ENCODE results near the gene USP12. TPM values are rescaled to one million over a fixed set of nuclear protein-coding genes. Genes with fewer than 3 reads are reported as not detected.
"Not testable (repeated sequence)": the region's sequence is repeated elsewhere in the genome, so short reads cannot be mapped to it uniquely, and the experiment has no call there.

USP12 gene
- total and polyA plus RNA-seq, 5 donors: 5.4 to 19.3 (median 17.8) TPM

GRCh38 chr13:27201661-27202060, 30.1 kb upstream of the USP12 start:
- no peaks in the 10 kb centered on the region for H3K9me3 ChIP-seq (ENCODE audit: control insufficient read depth, low read length)
- WGBS: 84% methylated on average over 1 of the region's 1 CpG
- intact Hi-C loops (cut with DNase I): loop anchor here in 1 of 4 donors (10.0 kb wide), 1 partner anchor 217 kb away; no protein-coding TSS in a partner anchor

DNA sequence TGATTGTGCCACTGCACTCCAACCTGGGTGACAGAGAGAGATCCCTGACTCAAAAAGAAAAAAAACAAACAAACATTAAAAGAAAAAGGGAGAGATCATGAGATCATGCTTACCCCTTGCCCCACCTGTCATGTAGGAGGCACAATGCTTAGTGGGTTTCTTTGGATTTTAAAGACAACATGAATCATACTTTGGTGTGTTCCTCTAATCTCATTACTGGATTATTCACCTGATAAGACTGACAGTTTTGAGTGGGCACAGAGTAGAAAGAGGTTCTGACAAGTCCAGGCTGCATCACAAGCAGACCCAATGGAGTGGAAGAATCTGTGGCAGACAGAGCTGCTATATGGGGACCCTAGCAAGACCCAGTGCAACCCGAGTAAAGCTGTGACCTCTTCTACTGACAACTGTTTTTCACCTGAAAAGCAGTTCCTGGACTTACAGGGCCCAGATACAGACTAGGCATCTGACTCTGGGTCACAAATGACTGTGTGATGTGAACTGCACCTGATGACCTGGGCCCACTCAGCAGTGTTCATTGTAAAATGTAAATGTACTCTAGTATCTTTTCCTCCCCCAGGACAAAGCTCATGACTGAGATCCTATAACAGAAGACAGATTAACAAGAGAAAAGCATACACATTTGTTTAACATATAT, 28.9 kb upstream of the USP12 start:
- Histone ChIP-seq H3K9me3 (ENCODE audit: control insufficient read depth, low read length) (no peaks in the 10 kb centered on the region), H3K4me1 (ENCODE audit: control insufficient read depth, insufficient read depth, low read length) (no peaks in the 10 kb centered on the region), H3K4me3 (ENCODE audit: low read length) (no peak overlapping the region), H3K27me3 (ENCODE audit: control insufficient read depth, insufficient read depth) (no peaks in the 10 kb centered on the region), H3K27ac (ENCODE audit: low read length) (no peak overlapping the region)
- ATAC-seq: no peak
- 60% methylated on average over 1 of the region's 1 CpG for WGBS
- DNase-seq: no peak
- intact Hi-C loops (cut with DNase I): loop anchor here in 1 of 4 donors (10.0 kb wide), 1 partner anchor 216 kb away; no protein-coding TSS in a partner anchor

More at GRCh38 chr13:27201661-27202060, 30.1 kb upstream of the USP12 start:
- no peaks in the 10 kb centered on the region for H3K4me1 ChIP-seq (ENCODE audit: control insufficient read depth, insufficient read depth, low read length)
- H3K27me3 ChIP-seq (ENCODE audit: control insufficient read depth, insufficient read depth): no peaks in the 10 kb centered on the region
- no peak overlapping the region for H3K4me3 ChIP-seq (ENCODE audit: low read length)
- ATAC-seq (no peak), DNase-seq (no peak)
- H3K27ac ChIP-seq (ENCODE audit: low read length): no peak overlapping the region

- no peaks in the 10 kb centered on the region for H3K27me3 ChIP-seq (ENCODE audit: control insufficient read depth, insufficient read depth)
- H3K9me3 ChIP-seq (ENCODE audit: control insufficient read depth, low read length): no peaks in the 10 kb centered on the region
- H3K4me1 ChIP-seq (ENCODE audit: control insufficient read depth, insufficient read depth, low read length): no peaks in the 10 kb centered on the region
- no peak overlapping the region for H3K27ac ChIP-seq (ENCODE audit: low read length)
- DNase-seq (no peak), ATAC-seq (no peak)
- whole genome bisulfite sequencing: 60% methylated on average over 2 of the region's 2 CpGs
- intact Hi-C loops (cut with DNase I): loop anchor here in 1 of 4 donors (10.0 kb wide), 1 partner anchor 215 kb away; no protein-coding TSS in a partner anchor
- H3K4me3 ChIP-seq (ENCODE audit: low read length): no peak overlapping the region
These were observed 28.1 kb upstream of the USP12 start for GRCh38 chr13:27199696-27200095.

DNA sequence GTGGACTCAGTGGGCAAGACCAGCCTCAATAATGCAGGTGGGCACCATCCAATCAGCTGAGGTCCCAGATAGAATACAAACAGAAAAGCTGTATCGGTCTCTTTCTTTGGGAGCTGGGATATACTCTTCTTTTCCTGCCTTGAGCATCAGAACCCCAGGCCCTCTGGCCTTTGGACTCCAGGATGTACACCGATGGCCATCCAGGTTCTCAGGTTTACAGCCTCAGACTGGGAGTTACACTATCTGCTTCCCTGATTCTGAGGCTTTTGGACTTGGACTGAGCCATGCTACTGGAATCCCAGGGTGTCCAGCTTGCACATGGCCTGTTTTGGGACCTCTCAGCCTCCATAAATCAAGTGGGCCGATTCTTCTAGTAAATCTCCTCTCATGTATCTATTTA, 27.6 kb upstream of the USP12 start:
- Histone ChIP-seq H3K27me3 (ENCODE audit: control insufficient read depth, insufficient read depth) (no peaks in the 10 kb centered on the region), H3K4me1 (ENCODE audit: control insufficient read depth, insufficient read depth, low read length) (no peaks in the 10 kb centered on the region), H3K9me3 (ENCODE audit: control insufficient read depth, low read length) (no peaks in the 10 kb centered on the region), H3K4me3 (ENCODE audit: low read length) (no peak overlapping the region), H3K27ac (ENCODE audit: low read length) (no peak overlapping the region)
- 93% methylated on average over 3 of the region's 3 CpGs for WGBS
- intact Hi-C loops (cut with DNase I): no loop called here
- no peak for ATAC-seq
- DNase-seq: no peak

DNA sequence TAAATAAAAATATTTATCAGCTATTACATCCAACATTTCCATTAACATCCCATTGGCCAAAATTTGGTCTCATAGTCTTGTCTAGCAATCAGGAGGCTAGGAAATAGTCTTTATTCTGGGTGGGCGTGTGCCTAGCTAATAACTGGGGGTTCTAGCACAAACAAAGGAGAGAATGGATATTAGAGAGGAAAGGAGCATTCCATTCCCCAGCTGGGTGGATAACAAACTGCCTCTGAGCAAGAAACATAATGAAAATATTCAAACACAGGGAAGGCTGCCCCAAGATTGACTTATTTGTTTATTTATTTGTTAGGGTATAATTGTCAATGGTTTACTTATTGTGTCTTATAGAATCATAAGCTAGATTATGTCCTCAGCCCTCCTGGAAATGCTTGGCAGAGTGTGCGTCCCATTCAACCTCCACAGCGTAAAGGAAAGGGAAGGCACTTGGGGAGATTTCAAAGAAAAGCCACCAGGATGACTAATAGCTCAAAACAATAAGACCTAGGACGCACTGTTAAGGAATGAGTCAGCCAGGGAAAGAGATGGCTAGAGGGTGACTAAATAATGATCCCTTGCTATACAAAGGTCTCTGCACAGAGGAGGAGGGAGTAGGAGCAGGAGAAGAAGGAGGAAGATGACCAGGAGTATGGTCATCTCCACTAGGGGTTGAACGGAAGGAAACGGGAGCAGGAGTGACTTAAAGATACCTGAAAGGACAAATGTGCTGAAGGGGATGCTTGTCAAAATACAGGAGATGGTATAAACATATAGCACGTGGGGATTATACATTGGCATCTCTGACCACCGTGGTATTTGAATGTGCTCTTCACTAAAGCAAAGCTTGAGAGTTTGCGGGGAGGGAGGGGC, 23.5 kb upstream of the USP12 start:
- intact Hi-C loops (cut with DNase I): no loop called here
- Histone ChIP-seq H3K9me3 (ENCODE audit: control insufficient read depth, low read length) (no peaks in the 10 kb centered on the region), H3K27me3 (ENCODE audit: control insufficient read depth, insufficient read depth) (no peaks in the 10 kb centered on the region), H3K4me3 (ENCODE audit: low read length) (no peak overlapping the region), H3K4me1 (ENCODE audit: control insufficient read depth, insufficient read depth, low read length) (no peaks in the 10 kb centered on the region), H3K27ac (ENCODE audit: low read length) (no peak overlapping the region)
- DNase-seq (no peak), ATAC-seq (peak; percentile 29 to 93)
- 55% methylated on average over 9 of the region's 9 CpGs for whole genome bisulfite sequencing

- intact Hi-C loops (cut with DNase I): no loop called here
- DNase-seq: no peak
- H3K27me3 ChIP-seq (ENCODE audit: control insufficient read depth, insufficient read depth): no peaks in the 10 kb centered on the region
- 89% methylated on average over 3 of the region's 3 CpGs for WGBS
- H3K9me3 ChIP-seq (ENCODE audit: control insufficient read depth, low read length): no peaks in the 10 kb centered on the region
- H3K4me1 ChIP-seq (ENCODE audit: control insufficient read depth, insufficient read depth, low read length): no peaks in the 10 kb centered on the region
- H3K4me3 ChIP-seq (ENCODE audit: low read length): no peak overlapping the region
- no peak overlapping the region for H3K27ac ChIP-seq (ENCODE audit: low read length)
- ATAC-seq: no peak
These were observed 22.6 kb upstream of the USP12 start for GRCh38 chr13:27194209-27194608.

DNA sequence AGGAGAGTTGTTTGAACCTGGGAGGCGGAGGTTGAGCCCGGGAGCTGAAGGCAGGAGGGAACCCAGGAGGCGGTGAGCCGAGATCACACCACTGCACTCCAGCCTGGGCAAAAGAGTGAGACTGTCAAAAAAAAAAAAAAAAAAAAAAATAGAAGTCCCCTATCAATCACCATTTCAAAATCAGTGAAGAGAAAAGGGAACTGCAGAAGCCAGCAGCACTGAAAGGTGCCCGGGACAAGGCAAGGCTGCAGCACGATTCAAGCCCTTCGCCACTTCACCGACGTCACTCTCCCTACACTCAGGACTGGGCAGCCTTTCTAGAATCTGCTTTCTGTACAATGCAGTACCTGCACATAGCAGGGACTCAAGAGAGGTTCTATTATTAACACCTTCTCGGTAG, 21.9 kb upstream of the USP12 start:
- no peak for DNase-seq
- 94% methylated on average over 10 of the region's 10 CpGs for WGBS
- no peak for ATAC-seq
- no peak overlapping the region for H3K27ac ChIP-seq (ENCODE audit: low read length)
- no peak overlapping the region for H3K4me3 ChIP-seq (ENCODE audit: low read length)
- no peaks in the 10 kb centered on the region for H3K27me3 ChIP-seq (ENCODE audit: control insufficient read depth, insufficient read depth)
- intact Hi-C loops (cut with DNase I): no loop called here
- no peaks in the 10 kb centered on the region for H3K9me3 ChIP-seq (ENCODE audit: control insufficient read depth, low read length)
- H3K4me1 ChIP-seq (ENCODE audit: control insufficient read depth, insufficient read depth, low read length): no peaks in the 10 kb centered on the region

DNA sequence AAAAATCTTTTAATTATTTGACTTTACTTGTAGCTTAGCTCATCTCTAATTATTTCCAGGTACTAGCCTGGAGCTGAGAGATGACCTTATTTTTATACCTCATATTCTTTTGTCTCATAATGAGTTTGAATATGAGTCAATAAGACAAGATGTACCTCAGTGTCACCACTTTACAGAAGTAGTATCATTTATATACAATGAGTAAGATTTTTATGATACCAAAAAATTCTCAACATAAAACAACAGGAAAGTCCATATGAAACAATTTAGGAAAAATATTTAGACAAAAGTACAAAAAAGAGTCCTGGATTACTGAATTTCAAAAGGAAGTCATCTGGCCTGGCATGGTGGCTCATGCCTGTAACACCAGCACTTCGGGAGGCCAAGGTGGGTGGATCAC, 21.4 kb upstream of the USP12 start:
- ATAC-seq: no peak
- Histone ChIP-seq H3K4me1 (ENCODE audit: control insufficient read depth, insufficient read depth, low read length) (no peaks in the 10 kb centered on the region), H3K27ac (ENCODE audit: low read length) (no peak overlapping the region), H3K4me3 (ENCODE audit: low read length) (no peak overlapping the region), H3K27me3 (ENCODE audit: control insufficient read depth, insufficient read depth) (no peaks in the 10 kb centered on the region), H3K9me3 (ENCODE audit: control insufficient read depth, low read length) (no peaks in the 10 kb centered on the region)
- WGBS: 91% methylated on average over 1 of the region's 1 CpG
- no peak for DNase-seq
- intact Hi-C loops (cut with DNase I): no loop called here

DNA sequence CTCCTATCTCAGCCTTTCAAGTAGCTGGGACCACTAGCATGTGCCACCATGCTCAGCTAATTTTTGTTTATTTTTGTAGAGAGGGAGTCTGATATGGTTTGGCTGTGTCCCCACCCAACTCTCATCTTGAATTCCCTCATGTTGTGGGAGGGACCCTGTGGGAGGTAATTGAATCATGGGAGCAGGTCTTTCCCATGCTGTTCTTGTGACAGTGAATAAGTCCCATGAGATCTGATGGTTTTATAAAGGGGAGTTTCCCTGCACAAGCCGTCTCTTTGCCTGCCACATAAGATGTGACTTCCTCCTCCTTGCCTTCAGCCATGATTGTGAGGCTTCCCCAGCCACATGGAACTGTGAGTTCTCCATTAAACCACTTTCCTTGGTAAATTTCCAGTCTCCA, 20.8 kb upstream of the USP12 start:
- H3K4me3 ChIP-seq (ENCODE audit: low read length); H3K27ac ChIP-seq (ENCODE audit: low read length); ATAC-seq; H3K9me3 ChIP-seq (ENCODE audit: control insufficient read depth, low read length); DNase-seq; intact Hi-C loops (cut with DNase I); H3K4me1 ChIP-seq (ENCODE audit: control insufficient read depth, insufficient read depth, low read length); H3K27me3 ChIP-seq (ENCODE audit: control insufficient read depth, insufficient read depth): not testable (repeated sequence)
- WGBS: 45% methylated on average over 1 of the region's 1 CpG

- H3K27me3 ChIP-seq (ENCODE audit: control insufficient read depth, insufficient read depth): no peaks in the 10 kb centered on the region
- DNase-seq (no peak), ATAC-seq (no peak)
- no peak overlapping the region for H3K27ac ChIP-seq (ENCODE audit: low read length)
- no peak overlapping the region for H3K4me3 ChIP-seq (ENCODE audit: low read length)
- intact Hi-C loops (cut with DNase I): loop anchor here in 3 of 4 donors (10.0 kb wide), 3 partner anchors 56 to 166 kb away; partner anchors contain the start of gene RPL21 (in 1 of the 3)
- H3K4me1 ChIP-seq (ENCODE audit: control insufficient read depth, insufficient read depth, low read length): no peaks in the 10 kb centered on the region
- H3K9me3 ChIP-seq (ENCODE audit: control insufficient read depth, low read length): no peaks in the 10 kb centered on the region
These were observed 17.6 kb upstream of the USP12 start for GRCh38 chr13:27189192-27189591.

GRCh38 chr13:27188239-27188638, 16.6 kb upstream of the USP12 start:
- Histone ChIP-seq H3K27me3 (ENCODE audit: control insufficient read depth, insufficient read depth) (no peaks in the 10 kb centered on the region), H3K27ac (ENCODE audit: low read length) (no peak overlapping the region), H3K4me1 (ENCODE audit: control insufficient read depth, insufficient read depth, low read length) (peaks cover 3% of the 10 kb centered on the region), H3K9me3 (ENCODE audit: control insufficient read depth, low read length) (no peaks in the 10 kb centered on the region), H3K4me3 (ENCODE audit: low read length) (no peak overlapping the region)
- DNase-seq (no peak), ATAC-seq (no peak)
- 61% methylated on average over 4 of the region's 4 CpGs for WGBS
- intact Hi-C loops (cut with DNase I): loop anchor here in 3 of 4 donors (10.0 kb wide), 3 partner anchors 57 to 167 kb away; partner anchors contain the start of gene RPL21 (in 1 of the 3)
